ENCODE measurements around the gene KLF16. TPM values are rescaled to one million over a fixed set of nuclear protein-coding genes. Genes with fewer than 3 reads are reported as not detected.
A peak's percentile ranks its signal among the peaks of the same experiment; 100 is the strongest.

KLF16 gene
- total and polyA plus RNA-seq, 9 of the 15 experiments (the other 6 are each of a cell fraction or from before 2014, with no cell fraction given), result 0.04 to 60.4 (median 6.8) TPM

- no peak for TF ChIP-seq TAF1 (IDR thresholded peaks at IDR 0.05; ENCODE audit: control insufficient read depth, extremely low read depth, insufficient read depth, low read length, severe bottlenecking)
- TF ChIP-seq SUPT5H (IDR thresholded peaks at IDR 0.05), result peak; percentile 47; the same call in 1 of the 2 replicates
- TF ChIP-seq KDM5B (IDR thresholded peaks at IDR 0.05; ENCODE audit: insufficient replicate concordance, low read depth, low read length), result peak; percentile 12
- no peak for TF ChIP-seq CLOCK (CRISPR knock-in tag; IDR thresholded peaks at IDR 0.05; ENCODE audit: borderline replicate concordance)
- TF ChIP-seq U2AF2 (optimal IDR thresholded peaks at IDR 0.05; ENCODE audit: low read depth, low read length), result no peak
- no peak for TF ChIP-seq ZHX1 (conservative IDR thresholded peaks at IDR 0.05; ENCODE audit: low read length)
- TF ChIP-seq SIN3A (IDR thresholded peaks at IDR 0.05; ENCODE audit: borderline replicate concordance in 2 of 2, control insufficient read depth in 1 of 2, low read depth in 2 of 2, low read length in 2 of 2), result peak; percentile 83 to 98
- peak; percentile 36; the same call in 1 of the 2 replicates for TF ChIP-seq FOSL1 (tag; conservative IDR thresholded peaks at IDR 0.05)
- TF ChIP-seq ZNF444 (CRISPR knock-in tag; IDR thresholded peaks at IDR 0.05), result no peak
- TF ChIP-seq BRF1 (IDR thresholded peaks at IDR 0.05; ENCODE audit: borderline replicate concordance, extremely low read depth, insufficient read length), result no peak
- TF ChIP-seq E2F6 (IDR thresholded peaks at IDR 0.05; ENCODE audit: borderline replicate concordance in 1 of 2, extremely low read depth in 1 of 2, insufficient read depth in 1 of 2, insufficient read length in 1 of 2, low read depth in 1 of 2, low read length in 1 of 2, poor library complexity in 1 of 2, severe bottlenecking in 1 of 2), result peak in 1 of 2 experiments; percentile 17
- TF ChIP-seq FOXM1 (IDR thresholded peaks at IDR 0.05; ENCODE audit: low read depth), result peak; percentile 39; the same call in 1 of the 2 replicates
- no peak for TF ChIP-seq FOXM1 (CRISPR knock-in tag; IDR thresholded peaks at IDR 0.05; ENCODE audit: low read depth)
- no peak for TF ChIP-seq ZNF586 (CRISPR knock-in tag; conservative IDR thresholded peaks at IDR 0.05)
- no peak for TF ChIP-seq ZNF134 (CRISPR knock-in tag; conservative IDR thresholded peaks at IDR 0.05)
- no peak for TF ChIP-seq NFXL1 (CRISPR knock-in tag; IDR thresholded peaks at IDR 0.05)
- TF ChIP-seq SIN3B (IDR thresholded peaks at IDR 0.05; ENCODE audit: low read depth), result no peak
- no peak; the same call in 1 of the 2 replicates for TF ChIP-seq CREM (IDR thresholded peaks at IDR 0.05; ENCODE audit: low read depth)
- no peak for TF ChIP-seq ZNF766 (CRISPR knock-in tag; conservative IDR thresholded peaks at IDR 0.05)
- peak; percentile 7 for TF ChIP-seq HNRNPLL (IDR thresholded peaks at IDR 0.05; ENCODE audit: low read depth, low read length, poor library complexity, severe bottlenecking)
Observed at GRCh38 chr19:1862424-1863327, 703 bp downstream of the KLF16 start (continued).
